ENCODE results near the gene ESRRB. TPM values are rescaled to one million over a fixed set of nuclear protein-coding genes. Genes with fewer than 3 reads are reported as not detected.

Gene ESRRB
- total RNA-seq, 1 experiment from 2014 or later: 1.6 TPM

GRCh38 chr14:76350671-76351070, 25.3 kb upstream of the ESRRB start:
- ATAC-seq: no peak
- no peaks in the 10 kb centered on the region for H3K36me3 Mint-ChIP-seq
- CTCF ChIA-PET: no interaction called here
- TF ChIP-seq CREM (CRISPR knock-in tag; IDR thresholded peaks at IDR 0.05) (no peak), JUN (CRISPR knock-in tag; IDR thresholded peaks at IDR 0.05) (no peak), ZBTB21 (CRISPR knock-in tag; IDR thresholded peaks at IDR 0.05; ENCODE audit: borderline replicate concordance) (no peak), FOXK1 (CRISPR knock-in tag; IDR thresholded peaks at IDR 0.05) (no peak), IRF1 (CRISPR knock-in tag; IDR thresholded peaks at IDR 0.05) (no peak), ERG (CRISPR knock-in tag; IDR thresholded peaks at IDR 0.05) (no peak), SOX15 (CRISPR knock-in tag; IDR thresholded peaks at IDR 0.05) (no peak), NR1H2 (CRISPR knock-in tag; IDR thresholded peaks at IDR 0.05) (no peak), JAZF1 (CRISPR knock-in tag; IDR thresholded peaks at IDR 0.05) (no peak), CBFB (CRISPR knock-in tag; IDR thresholded peaks at IDR 0.05; ENCODE audit: low read depth) (no peak), E2F1 (CRISPR knock-in tag; IDR thresholded peaks at IDR 0.05) (no peak)
- no peak for DNase-seq (ENCODE audit: low spot score)
- no peak overlapping the region for H3K27ac Mint-ChIP-seq
- H3K9me3 Mint-ChIP-seq: no peaks in the 10 kb centered on the region
- peaks cover 34% of the 10 kb centered on the region for H3K27me3 Mint-ChIP-seq (ENCODE audit: low read depth)
- no peak overlapping the region for H3K4me3 Mint-ChIP-seq
- POLR2A ChIA-PET: no interaction called here
- peaks cover 30% of the 10 kb centered on the region for H3K4me1 Mint-ChIP-seq

- POLR2A ChIA-PET: no interaction called here
- no peak for DNase-seq (ENCODE audit: low spot score)
Observed at GRCh38 chr14:76351941-76352340, 24.0 kb upstream of the ESRRB start.

More at GRCh38 chr14:76351941-76352340, 24.0 kb upstream of the ESRRB start:
- no peaks in the 10 kb centered on the region for H3K36me3 Mint-ChIP-seq
- H3K9me3 Mint-ChIP-seq: no peaks in the 10 kb centered on the region
- H3K27ac Mint-ChIP-seq: no peak overlapping the region
- H3K4me3 Mint-ChIP-seq: no peak overlapping the region; the same call in 1 of the 2 replicates
- peaks cover 30% of the 10 kb centered on the region for H3K4me1 Mint-ChIP-seq
- CTCF ChIA-PET: interaction anchor here (0.5 to 2.5 kb wide), 25 partner anchors 14 to 606 kb away, joined by 3 to 36 read pairs (median 4); partner anchors contain the start of gene GPATCH2L
- ATAC-seq: no peak
- TF ChIP-seq RORB (CRISPR knock-in tag; IDR thresholded peaks at IDR 0.05) (no peak), CDX4 (CRISPR knock-in tag; IDR thresholded peaks at IDR 0.05; ENCODE audit: borderline replicate concordance) (no peak), SMAD3 (CRISPR knock-in tag; IDR thresholded peaks at IDR 0.05; ENCODE audit: borderline replicate concordance) (no peak), E2F1 (CRISPR knock-in tag; IDR thresholded peaks at IDR 0.05) (no peak), ZNF232 (CRISPR knock-in tag; IDR thresholded peaks at IDR 0.05) (no peak), NR1H2 (CRISPR knock-in tag; IDR thresholded peaks at IDR 0.05) (no peak), PREB (CRISPR knock-in tag; IDR thresholded peaks at IDR 0.05; ENCODE audit: borderline replicate concordance) (no peak)
- peaks cover 36% of the 10 kb centered on the region for H3K27me3 Mint-ChIP-seq (ENCODE audit: low read depth)

Data from WTC11 (cell line).